ENCODE results near the gene RAB34.
"Not testable (repeated sequence)": the region's sequence is repeated elsewhere in the genome, so short reads cannot be mapped to it uniquely, and the experiment has no call there.

GRCh38 chr17:28720997-28721329 is 3.3 kb upstream of the RAB34 start:
- not testable (repeated sequence) for TF ChIP-seq CTCF, POLR2AphosphoS5 (IDR thresholded peaks at IDR 0.05)

All from gastroesophageal sphincter (tissue), 3 donors.